ENCODE measurements around the gene LDLRAD3. TPM values are rescaled to one million over a fixed set of nuclear protein-coding genes. Genes with fewer than 3 reads are reported as not detected.

LDLRAD3 gene
- total RNA-seq, 1 experiment from 2014 or later: 19.0 TPM

DNA sequence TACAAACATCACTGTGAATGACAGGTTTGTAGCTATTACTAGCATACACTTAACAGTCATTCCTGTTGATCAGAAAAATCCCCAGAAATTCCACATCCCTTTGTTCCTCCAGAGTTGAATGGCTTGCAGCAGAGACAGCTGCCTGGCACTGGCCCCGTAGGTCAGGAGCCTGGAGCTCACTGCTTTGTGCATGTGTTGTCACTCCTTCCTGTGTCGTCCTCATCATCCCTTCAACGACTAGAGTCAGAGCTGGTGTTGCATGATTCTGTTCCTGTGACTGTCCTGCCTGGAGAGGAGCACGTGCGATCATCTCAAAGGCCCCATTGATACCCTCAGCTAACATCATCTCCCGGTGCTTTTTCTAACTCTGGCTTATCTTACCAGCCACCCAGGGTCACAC is 58.3 kb downstream of the LDLRAD3 start:
- no peak for ATAC-seq
- CTCF ChIA-PET: interaction anchor here (1.2 kb wide), 1 partner anchor 40 kb away, joined by 3 read pairs; no protein-coding TSS in a partner anchor
- Histone ChIP-seq H4K20me1 (ENCODE audit: insufficient read depth) (no peaks in the 10 kb centered on the region), H3K4me2 (ENCODE audit: low read length) (no peak overlapping the region), H3K9me3 (ENCODE audit: control insufficient read depth in 1 of 2, insufficient read depth in 1 of 2, low read depth in 1 of 2, low read length in 2 of 2) (no peaks in the 10 kb centered on the region), H3K4me1 (ENCODE audit: control insufficient read depth in 1 of 2, insufficient read depth in 2 of 2, low read length in 2 of 2) (no peaks in the 10 kb centered on the region; a peak in 1 of 4 replicates), H2AFZ (ENCODE audit: low read depth, low read length, poor library complexity, severe bottlenecking) (no peak overlapping the region), H3K27ac (ENCODE audit: low read depth, low read length) (no peak overlapping the region), H3K36me3 (ENCODE audit: control insufficient read depth in 1 of 2, insufficient read depth in 2 of 2, low read length in 2 of 2) (no peaks in the 10 kb centered on the region), H3K9ac (ENCODE audit: low read length) (no peak overlapping the region), H3K9me2 (ENCODE audit: insufficient read depth) (no peaks in the 10 kb centered on the region), H3K27me3 (ENCODE audit: insufficient read depth, low read length) (no peaks in the 10 kb centered on the region), H3K79me2 (ENCODE audit: insufficient read depth, low read length) (peaks cover 7% of the 10 kb centered on the region), H3K4me3 (replicated peaks in 1 of 2; ENCODE audit: low read depth in 1 of 2, low read length in 2 of 2) (no peak overlapping the region)
- no peak for DNase-seq (ENCODE audit: low read depth, low spot score)
- intact Hi-C loops (cut with micrococcal nuclease): no loop called here
- TF ChIP-seq ZFX (IDR thresholded peaks at IDR 0.05) (no peak), EGR1 (IDR thresholded peaks at IDR 0.05; ENCODE audit: low read depth) (no peak), RAD21 (IDR thresholded peaks at IDR 0.05; ENCODE audit: low read depth) (no peak), POLR2AphosphoS5 (IDR thresholded peaks at IDR 0.05; ENCODE audit: low read depth, low read length) (no peak), TCF7L2 (IDR thresholded peaks at IDR 0.05; ENCODE audit: borderline replicate concordance, extremely low read depth, insufficient read depth, insufficient read length) (no peak), SIN3A (IDR thresholded peaks at IDR 0.05; ENCODE audit: low read depth) (no peak), CBX3 (IDR thresholded peaks at IDR 0.05; ENCODE audit: low read depth) (no peak), YY1 (IDR thresholded peaks at IDR 0.05; ENCODE audit: extremely low read depth, insufficient replicate concordance, low read depth, low read length) (no peak)
- TF ChIP-seq, protein P1, sequence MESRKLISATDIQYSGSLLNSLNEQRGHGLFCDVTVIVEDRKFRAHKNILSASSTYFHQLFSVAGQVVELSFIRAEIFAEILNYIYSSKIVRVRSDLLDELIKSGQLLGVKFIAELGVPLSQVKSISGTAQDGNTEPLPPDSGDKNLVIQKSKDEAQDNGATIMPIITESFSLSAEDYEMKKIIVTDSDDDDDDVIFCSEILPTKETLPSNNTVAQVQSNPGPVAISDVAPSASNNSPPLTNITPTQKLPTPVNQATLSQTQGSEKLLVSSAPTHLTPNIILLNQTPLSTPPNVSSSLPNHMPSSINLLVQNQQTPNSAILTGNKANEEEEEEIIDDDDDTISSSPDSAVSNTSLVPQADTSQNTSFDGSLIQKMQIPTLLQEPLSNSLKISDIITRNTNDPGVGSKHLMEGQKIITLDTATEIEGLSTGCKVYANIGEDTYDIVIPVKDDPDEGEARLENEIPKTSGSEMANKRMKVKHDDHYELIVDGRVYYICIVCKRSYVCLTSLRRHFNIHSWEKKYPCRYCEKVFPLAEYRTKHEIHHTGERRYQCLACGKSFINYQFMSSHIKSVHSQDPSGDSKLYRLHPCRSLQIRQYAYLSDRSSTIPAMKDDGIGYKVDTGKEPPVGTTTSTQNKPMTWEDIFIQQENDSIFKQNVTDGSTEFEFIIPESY (IDR thresholded peaks at IDR 0.05; ENCODE audit: extremely low read depth, insufficient replicate concordance, low read length): no peak
- TF ChIP-seq, protein P2, sequence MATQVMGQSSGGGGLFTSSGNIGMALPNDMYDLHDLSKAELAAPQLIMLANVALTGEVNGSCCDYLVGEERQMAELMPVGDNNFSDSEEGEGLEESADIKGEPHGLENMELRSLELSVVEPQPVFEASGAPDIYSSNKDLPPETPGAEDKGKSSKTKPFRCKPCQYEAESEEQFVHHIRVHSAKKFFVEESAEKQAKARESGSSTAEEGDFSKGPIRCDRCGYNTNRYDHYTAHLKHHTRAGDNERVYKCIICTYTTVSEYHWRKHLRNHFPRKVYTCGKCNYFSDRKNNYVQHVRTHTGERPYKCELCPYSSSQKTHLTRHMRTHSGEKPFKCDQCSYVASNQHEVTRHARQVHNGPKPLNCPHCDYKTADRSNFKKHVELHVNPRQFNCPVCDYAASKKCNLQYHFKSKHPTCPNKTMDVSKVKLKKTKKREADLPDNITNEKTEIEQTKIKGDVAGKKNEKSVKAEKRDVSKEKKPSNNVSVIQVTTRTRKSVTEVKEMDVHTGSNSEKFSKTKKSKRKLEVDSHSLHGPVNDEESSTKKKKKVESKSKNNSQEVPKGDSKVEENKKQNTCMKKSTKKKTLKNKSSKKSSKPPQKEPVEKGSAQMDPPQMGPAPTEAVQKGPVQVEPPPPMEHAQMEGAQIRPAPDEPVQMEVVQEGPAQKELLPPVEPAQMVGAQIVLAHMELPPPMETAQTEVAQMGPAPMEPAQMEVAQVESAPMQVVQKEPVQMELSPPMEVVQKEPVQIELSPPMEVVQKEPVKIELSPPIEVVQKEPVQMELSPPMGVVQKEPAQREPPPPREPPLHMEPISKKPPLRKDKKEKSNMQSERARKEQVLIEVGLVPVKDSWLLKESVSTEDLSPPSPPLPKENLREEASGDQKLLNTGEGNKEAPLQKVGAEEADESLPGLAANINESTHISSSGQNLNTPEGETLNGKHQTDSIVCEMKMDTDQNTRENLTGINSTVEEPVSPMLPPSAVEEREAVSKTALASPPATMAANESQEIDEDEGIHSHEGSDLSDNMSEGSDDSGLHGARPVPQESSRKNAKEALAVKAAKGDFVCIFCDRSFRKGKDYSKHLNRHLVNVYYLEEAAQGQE (IDR thresholded peaks at IDR 0.05; ENCODE audit: low read depth): no peak
- POLR2A ChIA-PET: no interaction called here
- RAD21 ChIA-PET (ENCODE audit: low non-redundant PET in 1 of 2, low total read pairs in 2 of 2, uncharacterized antibody in 2 of 2, unreplicated experiment in 2 of 2): no interaction called here
- BruUV-seq (replicated peaks): no TSS peak
